ENCODE data around the gene MACROD2.

MACROD2 gene

GRCh38 chr20:15863735-15864134 is 1868.4 kb downstream of the MACROD2 start:
- DNase-seq = no peak

GRCh38 chr20:15865553-15865952 is 1870.2 kb downstream of the MACROD2 start:
- DNase-seq = no peak

GRCh38 chr20:15866916-15867730 is 1871.8 kb downstream of the MACROD2 start:
- DNase-seq = no peak

GRCh38 chr20:15867899-15868298 is 1872.6 kb downstream of the MACROD2 start:
- no peak for DNase-seq

GRCh38 chr20:15875446-15875845 is 1880.1 kb downstream of the MACROD2 start:
- DNase-seq = no peak

- no peak for DNase-seq
These were observed 1887.2 kb downstream of the MACROD2 start for GRCh38 chr20:15882553-15882952.

GRCh38 chr20:15886250-15886649 is 1890.9 kb downstream of the MACROD2 start:
- no peak for DNase-seq

- DNase-seq = no peak
These were observed 1892.1 kb downstream of the MACROD2 start for GRCh38 chr20:15887387-15887786.

GRCh38 chr20:15889061-15889460 is 1893.7 kb downstream of the MACROD2 start:
- no peak for DNase-seq

GRCh38 chr20:15889514-15890256 is 1894.4 kb downstream of the MACROD2 start:
- DNase-seq = no peak

GRCh38 chr20:15890407-15890982 is 1895.2 kb downstream of the MACROD2 start:
- DNase-seq = no peak

GRCh38 chr20:15895126-15895525 is 1899.8 kb downstream of the MACROD2 start:
- no peak for DNase-seq

GRCh38 chr20:15895560-15896084 is 1900.3 kb downstream of the MACROD2 start:
- DNase-seq = no peak

- DNase-seq = no peak
These were observed 1904.7 kb downstream of the MACROD2 start for GRCh38 chr20:15899967-15900366.

GRCh38 chr20:15900443-15900842 is 1905.1 kb downstream of the MACROD2 start:
- no peak for DNase-seq

- DNase-seq = no peak
These were observed 1907.2 kb downstream of the MACROD2 start for GRCh38 chr20:15902493-15902892.

- no peak for DNase-seq
These were observed 1910.3 kb downstream of the MACROD2 start for GRCh38 chr20:15905661-15906060.

GRCh38 chr20:15909995-15910394 is 1914.7 kb downstream of the MACROD2 start:
- DNase-seq = no peak

- DNase-seq = no peak
These were observed 1916.3 kb downstream of the MACROD2 start for GRCh38 chr20:15911581-15911980.

GRCh38 chr20:15913391-15914025 is 1918.2 kb downstream of the MACROD2 start:
- no peak for DNase-seq

- DNase-seq = no peak
These were observed 1921.3 kb downstream of the MACROD2 start for GRCh38 chr20:15916623-15917022.

- no peak for DNase-seq
These were observed 1922.0 kb downstream of the MACROD2 start for GRCh38 chr20:15917283-15917682.

- no peak for DNase-seq
These were observed 1923.3 kb downstream of the MACROD2 start for GRCh38 chr20:15918631-15919030.

All from SHP77 treated with DMSO at 0.1 percent for 48 hours (cell line).